ENCODE measurements around the gene TNFRSF8.

- no peak for TF ChIP-seq CTCF (IDR thresholded peaks at IDR 0.05)
- no peak for TF ChIP-seq POLR2A (IDR thresholded peaks at IDR 0.05)
Observed at GRCh38 chr1:12141163-12141850, 78.2 kb downstream of the TNFRSF8 start.

Measured in adrenal gland (tissue), 5 donors.